Occipital lobe (tissue), 2 donors: ENCODE results near the gene PDE11A. TPM values are rescaled to one million over a fixed set of nuclear protein-coding genes. Genes with fewer than 3 reads are reported as not detected.
"Not testable (repeated sequence)": the region's sequence is repeated elsewhere in the genome, so short reads cannot be mapped to it uniquely, and the experiment has no call there.

ENCODE experiments used
- DNase-seq: peaks from one replicate; lab custom pipeline; 2025; lab: John Stamatoyannopoulos, UW
- total RNA-seq: library from RNA; depleted of rRNA; stranded (reverse); fragments of >200 nt; gene quantifications from one replicate; pipeline ENCODE4 v1.2.3, GENCODE V29; 2014

Gene PDE11A
- total RNA-seq, 1 donor from 2014 or later, result 1.7 TPM

- DNase-seq, result no peak
Observed at GRCh38 chr2:178074123-178075005, 1.8 kb upstream of the PDE11A start.

GRCh38 chr2:178072000-178072382, 586 bp downstream of the PDE11A start:
- DNase-seq, result no peak

GRCh38 chr2:178070824-178071223, 1.8 kb downstream of the PDE11A start:
- DNase-seq, result no peak

- no peak for DNase-seq
Observed at GRCh38 chr2:178069551-178069950, 3.0 kb downstream of the PDE11A start.

GRCh38 chr2:178068823-178069454, 3.6 kb downstream of the PDE11A start:
- no peak for DNase-seq

- no peak for DNase-seq
Observed at GRCh38 chr2:178066890-178067669, 5.5 kb downstream of the PDE11A start.

GRCh38 chr2:178066324-178066723, 6.3 kb downstream of the PDE11A start:
- DNase-seq, result no peak

GRCh38 chr2:178059681-178060080, 12.9 kb downstream of the PDE11A start:
- no peak for DNase-seq

GRCh38 chr2:178059111-178059510, 13.5 kb downstream of the PDE11A start:
- no peak for DNase-seq

GRCh38 chr2:178057179-178057680, 15.3 kb downstream of the PDE11A start:
- no peak for DNase-seq

- DNase-seq, result no peak
Observed at GRCh38 chr2:178056345-178056744, 16.2 kb downstream of the PDE11A start.

- DNase-seq, result not testable (repeated sequence)
Observed at GRCh38 chr2:178051257-178051656, 21.3 kb downstream of the PDE11A start.

GRCh38 chr2:178047391-178047790, 25.2 kb downstream of the PDE11A start:
- DNase-seq, result no peak

GRCh38 chr2:178044836-178045235, 27.7 kb downstream of the PDE11A start:
- DNase-seq, result no peak

GRCh38 chr2:178043266-178043665, 29.3 kb downstream of the PDE11A start:
- DNase-seq, result no peak

- not testable (repeated sequence) for DNase-seq
Observed at GRCh38 chr2:178033583-178033982, 39.0 kb downstream of the PDE11A start.

GRCh38 chr2:178029342-178029741, 43.2 kb downstream of the PDE11A start:
- no peak for DNase-seq

GRCh38 chr2:178025551-178026185, 46.9 kb downstream of the PDE11A start:
- DNase-seq, result no peak

GRCh38 chr2:178018141-178018540, 54.4 kb downstream of the PDE11A start:
- DNase-seq, result no peak

- no peak for DNase-seq
Observed at GRCh38 chr2:178016612-178017011, 56.0 kb downstream of the PDE11A start.

- DNase-seq, result no peak
Observed at GRCh38 chr2:178012639-178013038, 59.9 kb downstream of the PDE11A start.
